ENCODE results near the gene SPINK13. TPM values are rescaled to one million over a fixed set of nuclear protein-coding genes. Genes with fewer than 3 reads are reported as not detected.
"Not testable (repeated sequence)": the region's sequence is repeated elsewhere in the genome, so short reads cannot be mapped to it uniquely, and the experiment has no call there.

The SPINK13 gene
- total RNA-seq, 1 donor = not detected

DNA sequence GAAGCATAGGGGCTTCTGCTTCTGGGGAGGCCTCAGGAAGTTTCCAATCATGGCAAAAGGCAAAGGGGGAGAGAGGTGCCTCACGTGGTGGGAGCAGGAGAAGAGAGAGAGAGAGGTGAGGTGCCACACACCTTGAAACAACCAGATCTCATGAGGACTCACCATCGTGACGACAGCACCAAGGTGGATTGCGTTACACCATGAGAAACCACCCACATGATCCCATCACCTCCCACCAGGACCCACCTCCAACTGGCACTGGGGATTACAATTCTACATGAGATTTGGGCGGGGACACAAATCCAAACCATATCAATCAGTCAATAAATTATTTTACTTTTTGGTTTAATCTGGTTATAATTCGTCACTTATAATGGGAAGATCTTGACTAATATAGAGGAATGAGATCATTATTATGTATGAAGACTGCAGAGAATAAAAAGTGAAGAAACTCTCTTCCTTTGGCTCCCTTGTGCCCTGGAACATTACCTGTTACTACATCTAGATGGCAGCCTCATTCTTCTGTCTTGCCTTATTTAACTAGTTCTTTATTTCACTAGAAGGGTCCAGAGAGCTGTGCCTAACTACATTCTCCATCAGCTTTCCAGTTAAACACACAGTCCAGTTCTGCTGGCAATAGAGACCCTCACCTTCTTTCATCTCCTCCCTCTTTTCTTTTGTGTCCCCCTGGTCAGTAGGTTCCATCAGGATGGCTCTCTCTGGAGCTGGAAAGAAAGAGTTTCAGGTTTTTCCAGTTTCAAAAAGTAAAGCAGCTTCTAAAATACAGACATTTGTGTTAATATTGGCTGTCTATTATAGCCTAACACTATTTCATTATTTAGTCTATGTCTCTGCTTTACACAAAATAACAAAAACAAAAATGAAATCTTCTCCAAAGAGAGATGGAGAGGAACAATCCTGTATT, 21.9 kb downstream of the SPINK13 start:
- no peaks in the 10 kb centered on the region for H3K27me3 ChIP-seq (ENCODE audit: insufficient read depth, low read length)
- no peaks in the 10 kb centered on the region for H3K4me1 ChIP-seq (ENCODE audit: insufficient read depth, low read length)
- H3K9me3 ChIP-seq (ENCODE audit: low read depth, low read length) = no peaks in the 10 kb centered on the region
- no peak overlapping the region for H3K4me3 ChIP-seq (ENCODE audit: low read length)

- H3K27me3 ChIP-seq (ENCODE audit: insufficient read depth, low read length) = no peaks in the 10 kb centered on the region
- no peak overlapping the region for H3K4me3 ChIP-seq (ENCODE audit: low read length)
- no peaks in the 10 kb centered on the region for H3K4me1 ChIP-seq (ENCODE audit: insufficient read depth, low read length)
- H3K9me3 ChIP-seq (ENCODE audit: low read depth, low read length) = no peaks in the 10 kb centered on the region
Measured at GRCh38 chr5:148297731-148298130, 29.1 kb downstream of the SPINK13 start.

- Histone ChIP-seq H3K4me1 (ENCODE audit: insufficient read depth, low read length) (no peaks in the 10 kb centered on the region), H3K4me3 (ENCODE audit: low read length) (no peak overlapping the region), H3K9me3 (ENCODE audit: low read depth, low read length) (no peaks in the 10 kb centered on the region), H3K27me3 (ENCODE audit: insufficient read depth, low read length) (no peaks in the 10 kb centered on the region)
Measured at GRCh38 chr5:148306446-148306845, 37.9 kb downstream of the SPINK13 start.

DNA sequence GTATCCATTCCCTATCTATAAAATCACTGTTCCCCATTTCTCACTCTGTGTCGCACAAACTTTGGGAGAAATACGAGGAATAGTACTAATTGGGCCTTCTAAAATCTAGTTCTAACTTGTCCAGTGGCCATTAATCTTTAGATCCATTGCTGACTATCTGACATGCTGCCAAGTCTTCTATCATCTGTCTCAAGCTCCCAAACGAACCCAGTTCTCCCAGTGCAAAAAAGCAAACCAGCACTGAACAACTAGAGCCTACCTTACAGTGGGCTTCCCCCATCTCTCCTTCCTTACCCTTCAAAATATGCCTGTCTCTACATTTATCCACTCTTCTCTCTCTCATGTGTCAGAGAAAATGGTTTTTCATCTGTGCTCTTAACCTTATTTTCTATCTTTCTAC, 40.4 kb downstream of the SPINK13 start:
- Histone ChIP-seq H3K4me3 (ENCODE audit: low read length) (no peak overlapping the region), H3K9me3 (ENCODE audit: low read depth, low read length) (no peaks in the 10 kb centered on the region), H3K27me3 (ENCODE audit: insufficient read depth, low read length) (no peaks in the 10 kb centered on the region), H3K4me1 (ENCODE audit: insufficient read depth, low read length) (no peaks in the 10 kb centered on the region)

- H3K4me3 ChIP-seq (ENCODE audit: low read length) = no peak overlapping the region
- H3K9me3 ChIP-seq (ENCODE audit: low read depth, low read length) = no peaks in the 10 kb centered on the region
- no peaks in the 10 kb centered on the region for H3K4me1 ChIP-seq (ENCODE audit: insufficient read depth, low read length)
- no peaks in the 10 kb centered on the region for H3K27me3 ChIP-seq (ENCODE audit: insufficient read depth, low read length)
Measured at GRCh38 chr5:148309746-148310145, 41.2 kb downstream of the SPINK13 start.

DNA sequence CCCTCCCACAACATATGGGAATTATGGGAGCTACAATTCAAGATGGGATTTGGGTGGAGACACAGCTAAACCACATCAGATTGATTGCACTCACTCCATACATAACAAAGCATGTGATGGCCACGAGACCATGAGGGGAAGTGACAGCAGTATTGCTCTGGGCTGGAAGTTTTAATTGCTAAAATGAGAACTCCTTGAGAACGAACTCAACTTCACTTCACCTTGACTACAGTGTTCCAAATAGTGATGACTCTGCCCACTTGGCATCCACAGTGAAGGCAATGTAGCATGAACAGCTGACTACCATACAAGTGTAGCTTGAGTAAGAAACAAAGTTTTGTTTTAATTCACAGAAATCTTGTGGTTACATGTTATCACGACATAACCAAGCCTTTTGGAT, 42.9 kb downstream of the SPINK13 start:
- no peaks in the 10 kb centered on the region for H3K9me3 ChIP-seq (ENCODE audit: low read depth, low read length)
- H3K27me3 ChIP-seq (ENCODE audit: insufficient read depth, low read length) = no peaks in the 10 kb centered on the region
- H3K4me3 ChIP-seq (ENCODE audit: low read length) = no peak overlapping the region
- H3K4me1 ChIP-seq (ENCODE audit: insufficient read depth, low read length) = no peaks in the 10 kb centered on the region

DNA sequence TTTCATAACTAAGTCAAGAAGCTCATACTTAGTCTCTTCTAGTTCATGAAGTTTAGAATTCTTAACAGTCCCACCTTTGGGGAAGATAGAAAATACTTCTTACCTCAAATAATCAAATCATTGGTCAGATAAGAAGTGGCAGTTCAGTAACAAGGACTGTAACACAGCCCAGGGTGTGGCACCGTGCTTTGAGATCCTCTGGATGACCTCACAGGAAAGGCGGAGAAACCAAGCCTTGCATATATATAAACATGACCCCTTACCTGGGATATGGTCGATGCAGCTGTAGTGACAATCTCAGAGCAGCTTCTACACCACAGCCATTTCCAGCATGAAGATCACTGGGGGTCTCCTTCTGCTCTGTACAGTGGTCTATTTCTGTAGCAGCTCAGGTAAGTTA, 43.6 kb downstream of the SPINK13 start, which contains the start of gene SPINK7:
Gene SPINK7 (plus strand): TSS at position 271 of the 400 bp plus-strand sequence. CDS start 61 bp downstream, at position 332.
- no peak within 1 kb of the TSS for H3K4me3 ChIP-seq (ENCODE audit: low read length)
- H3K4me1 ChIP-seq (ENCODE audit: insufficient read depth, low read length) = no peaks in the 10 kb centered on the region
- no peaks in the 10 kb centered on the region for H3K9me3 ChIP-seq (ENCODE audit: low read depth, low read length)
- H3K27me3 ChIP-seq (ENCODE audit: insufficient read depth, low read length) = no peaks in the 10 kb centered on the region

DNA sequence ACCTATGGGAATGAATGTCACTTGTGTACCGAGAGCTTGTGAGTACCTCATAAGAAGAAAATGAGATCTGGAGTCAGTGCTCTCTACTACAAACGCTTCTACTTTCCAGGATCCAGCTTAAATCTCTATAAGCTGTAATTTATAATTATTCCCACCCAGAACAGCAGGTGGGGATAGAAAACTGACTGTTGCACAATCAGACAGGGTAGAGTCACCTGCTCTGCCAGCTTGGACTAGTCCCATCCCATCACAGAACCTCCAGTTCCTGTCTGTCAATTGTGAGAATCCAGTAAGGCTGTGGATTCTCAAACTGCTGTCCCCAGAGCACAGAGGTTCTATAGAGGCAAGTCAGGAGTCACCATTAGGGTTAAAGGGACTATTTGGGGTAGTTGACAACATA, 45.6 kb downstream of the SPINK13 start:
- H3K4me3 ChIP-seq (ENCODE audit: low read length) = no peak overlapping the region
- no peaks in the 10 kb centered on the region for H3K9me3 ChIP-seq (ENCODE audit: low read depth, low read length)
- no peaks in the 10 kb centered on the region for H3K4me1 ChIP-seq (ENCODE audit: insufficient read depth, low read length)
- H3K27me3 ChIP-seq (ENCODE audit: insufficient read depth, low read length) = no peaks in the 10 kb centered on the region

DNA sequence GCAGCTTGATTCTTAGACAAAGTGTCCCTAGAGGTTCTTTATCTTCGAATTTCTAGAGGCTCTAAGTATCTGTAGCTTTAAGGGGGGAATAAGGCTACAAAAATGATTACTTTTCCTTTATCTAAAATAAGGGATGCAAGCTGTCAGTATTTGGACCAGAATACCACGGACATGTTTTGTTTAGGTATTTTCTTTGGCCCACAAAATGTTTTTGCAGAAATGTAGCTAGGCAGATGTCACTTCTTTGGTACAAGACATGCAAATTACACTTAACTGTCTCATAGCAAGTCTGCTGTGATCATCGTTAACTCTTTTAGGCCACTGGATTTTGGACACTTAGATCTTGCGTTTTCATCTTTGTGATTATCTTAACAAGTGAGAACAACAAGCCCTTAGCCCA, 46.1 kb downstream of the SPINK13 start:
- H3K9me3 ChIP-seq (ENCODE audit: low read depth, low read length) = no peaks in the 10 kb centered on the region
- H3K4me1 ChIP-seq (ENCODE audit: insufficient read depth, low read length) = no peaks in the 10 kb centered on the region
- no peak overlapping the region for H3K4me3 ChIP-seq (ENCODE audit: low read length)
- no peaks in the 10 kb centered on the region for H3K27me3 ChIP-seq (ENCODE audit: insufficient read depth, low read length)

DNA sequence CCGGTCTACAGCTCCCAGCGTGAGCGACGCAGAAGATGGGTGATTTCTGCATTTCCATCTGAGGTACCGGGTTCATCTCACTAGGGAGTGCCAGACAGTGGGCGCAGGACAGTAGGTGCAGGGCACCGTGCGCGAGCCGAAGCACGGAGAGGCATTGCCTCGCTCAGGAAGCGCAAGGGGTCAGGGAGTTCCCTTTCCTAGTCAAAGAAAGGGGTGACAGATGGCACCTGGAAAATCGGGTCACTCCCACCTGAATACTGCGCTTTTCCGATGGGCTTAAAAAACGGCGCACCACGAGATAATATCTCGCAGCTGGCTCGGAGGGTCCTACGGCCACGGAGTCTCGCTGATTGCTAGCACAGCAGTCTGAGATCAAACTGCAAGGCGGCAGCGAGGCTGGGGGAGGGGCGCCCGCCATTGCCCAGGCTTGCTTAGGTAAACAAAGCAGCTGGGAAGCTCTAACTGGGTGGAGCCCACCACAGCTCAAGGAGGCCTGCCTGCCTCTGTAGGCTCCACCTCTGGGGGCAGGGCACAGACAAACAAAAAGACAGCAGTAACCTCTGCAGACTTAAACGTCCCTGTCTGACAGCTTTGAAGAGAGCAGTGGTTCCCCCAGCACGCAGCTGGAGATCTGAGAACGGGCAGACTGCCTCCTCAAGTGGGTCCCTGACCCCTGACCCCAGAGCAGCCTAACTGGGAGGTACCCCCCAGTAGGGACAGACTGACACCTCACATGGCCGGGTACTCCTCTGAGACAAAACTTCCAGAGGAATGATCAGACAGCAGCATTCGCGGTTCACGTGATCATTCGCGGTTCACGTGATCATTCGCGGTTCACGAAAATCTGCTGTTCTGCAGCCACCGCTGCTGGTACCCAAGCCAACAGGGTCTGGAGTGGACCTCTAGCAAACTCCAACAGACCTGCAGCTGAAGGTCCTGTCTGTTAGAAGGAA, 51.7 kb downstream of the SPINK13 start:
- not testable (repeated sequence) for H3K27me3 ChIP-seq (ENCODE audit: insufficient read depth, low read length); H3K4me1 ChIP-seq (ENCODE audit: insufficient read depth, low read length); H3K9me3 ChIP-seq (ENCODE audit: low read depth, low read length); H3K4me3 ChIP-seq (ENCODE audit: low read length)

DNA sequence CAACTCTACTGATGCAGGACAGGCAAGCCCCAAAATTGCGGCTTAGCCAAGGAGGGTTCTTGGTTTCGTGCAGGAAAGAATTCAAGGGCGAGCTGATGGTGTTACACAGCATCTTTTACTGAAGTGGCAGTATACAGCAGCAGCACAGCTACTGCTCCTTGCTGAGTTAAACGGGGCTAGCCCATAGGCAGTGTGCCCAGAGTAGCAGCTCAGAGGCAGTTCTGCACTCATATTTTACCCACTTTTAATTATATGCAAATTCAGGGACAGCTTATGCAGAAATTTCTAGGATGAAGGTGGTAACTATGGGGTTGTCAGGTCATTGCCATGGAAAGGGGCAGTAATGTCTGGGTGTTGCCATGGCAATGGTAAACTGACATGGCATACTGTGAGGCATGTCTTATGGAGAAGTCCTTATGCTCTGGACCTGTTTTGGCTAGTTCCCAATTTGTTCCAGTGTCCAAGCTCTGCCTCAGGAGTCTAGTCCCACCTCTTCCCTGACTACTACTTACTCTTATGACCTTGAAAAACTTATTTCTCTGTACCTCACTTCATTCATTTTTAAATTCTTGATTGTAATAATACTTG, 64.8 kb downstream of the SPINK13 start:
- Histone ChIP-seq H3K4me3 (ENCODE audit: low read length) (no peak overlapping the region), H3K4me1 (ENCODE audit: insufficient read depth, low read length) (no peaks in the 10 kb centered on the region), H3K9me3 (ENCODE audit: low read depth, low read length) (no peaks in the 10 kb centered on the region)

GRCh38 chr5:148335259-148335658, 66.7 kb downstream of the SPINK13 start, which contains the start of gene SPINK9:
Gene SPINK9, plus strand, starts transcription at chr5:148335559. Its CDS starts 55 bp downstream, at chr5:148335614.
- Histone ChIP-seq H3K9me3 (ENCODE audit: low read depth, low read length) (no peaks in the 10 kb centered on the region), H3K27me3 (ENCODE audit: insufficient read depth, low read length) (no peaks in the 10 kb centered on the region), H3K4me1 (ENCODE audit: insufficient read depth, low read length) (no peaks in the 10 kb centered on the region), H3K4me3 (ENCODE audit: low read length) (no peak within 1 kb of the TSS)

More for the DNA sequence above, 64.8 kb downstream of the SPINK13 start:
- no peaks in the 10 kb centered on the region for H3K27me3 ChIP-seq (ENCODE audit: insufficient read depth, low read length)

Data from mononuclear cell (primary cell).